Stimulated activated CD8-positive, alpha-beta memory T cell treated with anti-CD3 and anti-CD28 coated beads, Interleukin-2, amount 100 ng/mL, for 48 hours (primary cell): ENCODE data around the gene SEMA5A.

Experiments used
- DNase-seq, 2 donors: peaks; one replicate each; pipeline ENCODE4 v3.0.0-alpha.2; 2020; ENCODE audit warnings: low read depth in 2 of 2

Gene SEMA5A

DNA sequence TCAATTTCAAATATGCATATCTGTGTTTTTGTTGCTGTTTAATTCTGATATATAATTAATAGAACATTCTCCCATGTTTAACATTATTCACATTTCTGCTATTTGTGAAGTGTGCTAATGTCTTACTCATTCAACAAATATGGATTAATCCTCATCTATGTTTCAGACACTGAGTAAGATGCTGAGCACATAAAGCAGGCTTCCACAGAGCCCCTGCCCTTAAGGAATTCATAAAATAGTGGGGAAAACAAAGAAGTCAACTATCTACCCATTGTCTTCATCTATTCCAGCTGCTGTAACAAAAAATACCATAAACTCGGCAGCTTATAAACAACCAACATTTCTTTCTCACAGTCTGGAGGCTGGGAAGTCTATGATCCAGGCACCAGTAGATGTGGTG, 333.3 kb downstream of the SEMA5A start:
- DNase-seq, result no peak

DNA sequence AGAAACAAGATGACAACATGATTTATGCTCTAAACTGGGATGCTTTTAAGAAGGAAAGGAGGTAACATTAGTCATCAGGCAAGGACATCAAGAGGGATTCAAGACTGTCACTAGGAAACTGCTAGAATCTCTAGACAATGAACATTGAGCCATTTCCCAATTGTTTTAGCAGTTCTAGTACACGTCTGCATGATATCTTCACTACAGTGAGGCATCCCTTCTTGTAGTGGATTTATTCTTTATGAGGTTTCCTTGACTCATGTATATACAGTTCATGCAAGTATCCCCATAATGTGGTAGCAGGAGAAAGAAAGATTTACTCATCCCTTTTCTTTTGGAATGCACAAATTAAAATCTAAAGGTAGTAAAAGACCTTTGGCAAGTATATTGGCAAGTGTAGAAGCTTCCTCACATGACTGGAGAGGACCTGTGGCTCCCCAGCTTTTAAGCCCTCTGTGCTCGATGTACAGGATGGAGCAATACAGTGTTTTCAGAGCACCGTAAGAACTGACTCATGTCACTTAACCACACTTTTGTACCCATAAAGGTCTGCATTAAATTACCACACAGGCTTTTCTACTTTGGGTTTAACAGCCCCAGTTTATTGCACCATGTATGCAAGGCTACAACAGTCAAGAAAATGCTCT, 335.9 kb downstream of the SEMA5A start:
- DNase-seq, result no peak

DNA sequence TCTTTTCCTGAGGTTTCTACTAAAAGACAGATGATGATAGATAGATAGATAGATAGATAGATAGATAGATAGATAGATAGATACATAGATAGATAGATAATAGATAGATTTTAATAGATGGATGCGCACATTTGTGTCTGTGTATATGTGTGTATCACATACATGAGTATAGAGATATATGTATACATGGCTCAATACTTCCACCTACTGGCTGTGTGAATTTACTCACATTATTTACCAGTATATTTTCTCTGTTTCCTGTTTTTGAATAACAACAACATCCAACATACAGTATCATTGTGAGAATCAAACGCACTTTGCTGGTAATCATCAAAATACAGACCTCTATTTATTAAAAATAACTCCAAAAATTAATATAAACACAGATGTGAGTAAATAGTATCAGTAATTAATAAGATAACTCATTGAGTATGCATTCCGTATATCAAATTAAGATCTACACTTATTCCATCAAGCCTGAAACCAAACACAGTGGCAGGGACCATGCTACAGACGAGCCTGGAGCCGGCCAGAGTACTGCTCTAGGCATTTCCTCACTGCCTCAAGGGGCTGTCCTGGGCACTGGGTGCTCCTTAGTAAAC, 338.0 kb downstream of the SEMA5A start:
- DNase-seq, result no peak

GRCh38 chr5:9202636-9203035, 343.2 kb downstream of the SEMA5A start:
- DNase-seq, result no peak

DNA sequence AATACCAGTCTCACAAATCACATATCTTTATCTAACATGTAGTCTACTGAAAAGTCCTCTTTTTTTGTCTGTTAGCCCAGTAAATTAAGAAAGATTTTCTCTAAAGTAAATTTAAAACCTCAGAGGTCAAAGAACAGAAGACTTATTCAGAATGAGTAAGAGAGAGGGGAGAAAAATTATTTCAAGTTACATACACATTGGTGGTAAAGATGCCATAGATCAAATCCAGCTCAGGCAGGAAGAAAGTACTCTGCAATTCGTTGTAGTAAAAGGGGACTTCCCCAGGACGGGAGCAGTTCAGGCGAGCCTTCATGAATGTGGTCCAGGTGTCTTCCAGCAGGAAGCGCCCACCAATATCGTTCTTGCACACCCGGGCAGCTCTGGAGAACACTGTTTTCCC, 344.1 kb downstream of the SEMA5A start:
- no peak for DNase-seq

DNA sequence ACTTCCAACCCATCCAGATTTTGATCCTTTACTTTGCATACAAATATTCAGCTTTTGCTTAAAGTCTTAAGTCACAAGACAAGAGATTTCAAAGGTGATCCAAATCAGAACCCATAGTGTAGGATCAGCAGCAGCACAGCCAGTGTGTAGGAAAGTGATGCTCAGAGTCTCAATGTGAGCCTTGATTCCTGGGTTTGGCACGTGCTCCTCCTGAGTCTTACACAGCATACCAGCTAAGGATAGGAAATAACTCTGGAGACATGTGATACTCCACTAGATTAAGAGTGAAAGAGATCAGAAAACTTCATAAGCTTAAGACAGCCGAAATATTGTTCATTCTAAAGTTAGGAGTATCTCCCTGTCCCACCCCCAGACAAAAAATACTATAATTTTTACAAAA, 344.9 kb downstream of the SEMA5A start:
- no peak for DNase-seq

GRCh38 chr5:9198394-9198793, 347.5 kb downstream of the SEMA5A start:
- DNase-seq, result no peak

DNA sequence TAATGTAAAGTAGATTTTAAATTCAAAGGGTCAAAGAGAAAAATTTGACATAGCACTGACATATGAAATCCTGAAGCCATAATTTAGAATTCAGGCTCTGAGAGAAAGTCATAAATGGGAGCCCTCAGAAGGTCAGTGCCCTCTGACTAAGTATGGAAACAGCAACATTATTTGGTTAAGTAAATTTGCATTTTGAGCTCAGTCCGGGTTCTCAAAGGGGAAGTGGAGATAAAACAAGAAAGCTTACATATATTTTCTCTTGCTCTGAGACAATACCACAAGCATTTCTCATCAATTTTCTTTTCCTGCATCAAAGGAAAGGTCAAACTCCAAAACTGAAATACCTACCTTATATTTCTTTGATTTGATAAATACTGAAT, 348.0 kb downstream of the SEMA5A start:
- DNase-seq, result no peak

DNA sequence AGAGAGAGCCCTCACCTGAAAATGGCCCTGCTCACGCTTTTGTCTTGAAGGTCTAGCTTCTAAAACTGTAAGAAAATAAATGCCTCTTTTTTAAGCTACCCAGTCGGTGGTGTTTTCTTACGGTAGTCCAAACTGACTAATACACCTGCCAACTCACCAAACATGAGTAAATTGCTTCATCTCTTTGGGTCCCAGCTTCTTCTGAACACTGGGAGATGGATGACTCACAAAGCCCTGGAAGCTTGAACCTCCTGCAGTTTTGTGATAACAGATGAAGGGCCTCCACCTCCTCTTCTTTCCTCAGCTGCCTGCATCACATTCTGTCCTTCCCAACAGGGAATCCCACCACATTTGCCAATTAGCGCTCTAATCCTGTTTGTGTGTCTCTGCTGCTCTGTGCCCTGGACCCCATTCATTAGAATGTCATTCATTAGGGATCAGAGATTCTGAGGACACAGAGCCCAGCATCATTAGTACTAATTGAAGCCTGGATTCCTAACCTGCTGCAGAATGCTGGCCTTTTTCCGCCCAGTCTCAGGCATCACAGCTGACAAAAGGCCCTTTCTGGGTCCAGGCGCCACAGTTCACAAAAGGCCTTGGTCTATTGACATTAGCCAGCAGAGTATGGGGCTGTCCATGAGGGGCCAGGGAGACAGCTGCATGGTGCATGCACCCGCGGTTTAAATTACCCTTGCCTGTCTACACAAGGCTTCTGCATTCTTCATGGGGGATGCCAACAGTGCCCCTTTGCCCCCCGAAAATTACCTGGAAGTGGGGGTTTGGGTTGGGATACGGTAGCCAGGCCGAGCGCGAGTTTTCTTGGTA, 349.3 kb downstream of the SEMA5A start:
- DNase-seq, result no peak

GRCh38 chr5:9194509-9194908, 351.4 kb downstream of the SEMA5A start:
- DNase-seq, result no peak

GRCh38 chr5:9192266-9192665, 353.6 kb downstream of the SEMA5A start:
- DNase-seq, result no peak

DNA sequence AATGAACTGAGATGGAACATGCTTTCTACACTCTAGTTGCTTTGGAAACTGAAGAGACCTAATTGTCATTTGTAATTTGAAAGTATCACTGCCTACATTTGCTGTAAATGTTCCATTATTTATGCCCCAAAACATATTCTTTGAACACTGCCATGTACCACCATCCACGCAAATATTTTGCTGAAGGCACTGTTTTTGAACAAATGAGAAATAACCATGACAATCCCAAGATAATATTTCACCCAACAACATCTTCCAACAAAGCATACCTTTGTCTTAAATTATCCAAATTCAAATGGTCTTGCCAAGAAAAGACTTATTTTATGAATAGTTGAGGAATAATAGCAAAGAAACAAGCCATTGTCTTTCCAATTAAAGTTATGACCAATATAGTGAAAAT, 356.2 kb downstream of the SEMA5A start:
- DNase-seq, result no peak

GRCh38 chr5:9188956-9189355, 356.9 kb downstream of the SEMA5A start:
- no peak for DNase-seq

DNA sequence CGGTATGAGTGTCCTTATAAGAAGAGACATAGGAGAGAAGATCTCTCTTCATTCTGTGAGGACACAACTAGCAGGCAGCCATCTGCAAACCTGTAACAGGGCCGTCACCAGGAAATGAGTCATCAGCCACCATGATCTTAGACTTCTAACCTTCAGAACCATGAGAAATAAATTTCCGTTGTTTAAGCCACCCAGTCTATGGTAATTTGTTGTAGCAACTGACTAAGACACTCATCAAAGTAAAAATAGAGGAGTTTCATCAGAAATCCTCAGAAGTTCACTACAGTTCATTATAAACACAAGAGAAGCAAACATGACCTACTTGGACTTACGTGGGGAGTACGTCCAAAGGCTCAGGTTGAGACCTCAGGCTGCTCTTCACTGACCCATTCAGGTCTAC, 357.7 kb downstream of the SEMA5A start:
- DNase-seq, result no peak

GRCh38 chr5:9187614-9188013, 358.3 kb downstream of the SEMA5A start:
- DNase-seq, result no peak

DNA sequence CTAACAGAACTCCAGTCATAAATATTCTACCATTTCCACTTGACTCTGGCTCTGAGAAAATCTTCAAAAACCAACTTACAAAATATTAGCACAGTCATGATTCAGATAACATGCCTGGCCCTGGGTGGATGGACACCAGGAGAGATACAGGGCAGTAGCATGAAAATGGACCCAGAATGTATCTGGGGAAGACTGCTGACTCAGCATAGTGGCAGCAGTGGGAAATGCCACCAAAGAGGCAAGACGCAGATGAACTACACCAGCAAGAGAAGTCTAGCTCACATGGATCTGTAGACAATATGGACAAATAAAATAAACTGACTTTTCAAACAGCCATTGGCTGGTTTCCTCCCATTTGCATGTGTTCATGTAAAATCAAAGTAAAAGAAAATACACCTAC, 359.8 kb downstream of the SEMA5A start:
- DNase-seq, result no peak

- DNase-seq, result no peak
Observed at GRCh38 chr5:9183992-9184391, 361.9 kb downstream of the SEMA5A start.

GRCh38 chr5:9182899-9183695, 362.8 kb downstream of the SEMA5A start:
- DNase-seq, result no peak

- no peak for DNase-seq
Observed at GRCh38 chr5:9176641-9177040, 369.2 kb downstream of the SEMA5A start.

- DNase-seq, result no peak
Observed at GRCh38 chr5:9174446-9174845, 371.4 kb downstream of the SEMA5A start.

DNA sequence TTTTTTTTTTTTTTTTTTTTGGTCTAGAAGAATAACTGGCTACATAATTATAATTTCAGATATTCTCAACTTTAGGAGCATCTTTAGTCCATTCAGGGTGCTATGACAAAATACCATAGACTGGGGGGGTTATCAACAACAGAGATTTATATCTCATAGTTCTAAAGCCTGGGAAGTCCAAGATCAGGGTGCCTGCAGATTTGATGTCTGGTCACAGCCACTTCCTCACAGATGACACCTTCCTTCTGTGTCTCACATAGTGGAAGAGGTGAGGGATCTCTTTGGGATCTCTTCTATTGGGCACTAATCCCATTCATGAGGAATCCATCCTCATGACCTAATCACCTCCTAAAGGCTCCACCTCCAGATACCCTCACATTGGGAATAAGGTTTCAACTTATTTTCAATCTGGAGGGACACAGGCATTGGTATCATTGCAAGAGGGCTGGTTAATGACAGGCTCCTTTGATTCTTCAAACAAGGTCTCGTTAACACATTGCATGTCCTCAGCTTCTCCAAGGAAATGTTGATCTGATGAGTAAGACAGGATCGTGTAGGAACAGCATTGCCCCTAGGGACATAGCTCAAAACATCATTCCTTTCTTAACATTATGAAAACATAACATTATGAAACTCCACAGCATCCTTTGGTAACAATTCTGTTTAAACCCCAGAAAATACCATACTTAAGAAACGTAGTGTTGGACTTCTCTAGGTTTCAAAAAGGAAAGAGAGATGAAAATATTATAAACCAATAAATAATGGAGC, 372.4 kb downstream of the SEMA5A start:
- DNase-seq, result no peak

DNA sequence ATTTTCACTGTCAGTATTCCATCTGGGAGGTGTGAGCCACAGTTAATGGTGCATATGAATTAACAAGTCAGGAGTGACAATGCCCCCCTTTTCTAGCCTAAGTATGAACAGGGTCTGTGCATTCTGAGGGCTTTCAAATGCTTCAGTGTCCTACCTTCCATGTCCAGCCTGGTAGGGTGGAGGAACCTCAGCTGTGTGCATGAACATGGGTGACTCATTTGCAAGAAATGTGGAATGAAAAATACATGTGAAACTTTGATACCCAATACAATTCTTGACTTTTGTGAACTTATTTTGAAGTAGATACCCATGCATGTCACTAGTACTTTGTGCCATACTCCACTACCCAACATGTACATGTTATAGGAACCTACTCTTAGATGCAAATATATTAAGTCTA, 375.8 kb downstream of the SEMA5A start:
- DNase-seq, result no peak
